Activated CD4-positive, CD25-positive, alpha-beta regulatory T cell (primary cell): ENCODE measurements around the gene FHAD1.
A peak's percentile ranks its signal among the peaks of the same experiment; 100 is the strongest.

Experiments used
- DNase-seq, 4 experiments: peaks; one replicate each; lab custom pipeline; 2025; lab: John Stamatoyannopoulos, UW

The FHAD1 gene

GRCh38 chr1:15218287-15219279 is 28.4 kb upstream of the FHAD1 start:
- DNase-seq = no peak

DNA sequence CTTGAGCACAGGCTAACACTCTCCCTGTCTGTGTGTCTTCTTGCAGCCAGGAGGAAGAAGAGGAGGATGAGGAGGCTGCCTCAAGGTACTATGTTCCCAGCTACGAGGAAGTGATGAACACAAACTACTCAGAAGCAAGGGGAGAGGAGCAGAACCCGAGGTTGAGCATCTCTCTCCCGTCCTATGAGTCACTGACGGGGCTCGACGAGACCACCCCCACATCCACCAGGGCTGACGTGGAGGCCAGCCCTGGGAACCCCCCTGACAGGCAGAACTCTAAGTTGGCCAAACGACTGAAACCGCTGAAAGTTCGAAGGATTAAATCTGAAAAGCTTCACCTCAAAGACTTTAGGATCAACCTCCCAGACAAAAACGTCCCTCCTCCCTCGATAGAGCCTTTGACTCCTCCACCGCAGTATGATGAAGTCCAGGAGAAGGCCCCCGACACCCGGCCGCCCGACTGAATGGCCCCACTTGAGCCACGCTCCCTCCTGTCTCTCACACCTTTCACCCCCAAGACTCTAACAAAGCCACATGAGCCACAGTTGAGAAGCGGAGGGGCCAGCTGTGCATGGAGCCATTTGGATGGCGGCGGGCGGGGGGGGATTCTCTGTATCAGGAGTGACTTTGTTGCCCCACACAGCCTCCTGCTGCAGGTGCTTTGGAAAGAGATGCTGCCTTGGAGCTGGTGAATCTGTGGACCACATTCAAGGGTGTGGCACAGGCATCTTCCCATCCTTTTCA is 27.6 kb upstream of the FHAD1 start:
- DNase-seq = no peak

DNA sequence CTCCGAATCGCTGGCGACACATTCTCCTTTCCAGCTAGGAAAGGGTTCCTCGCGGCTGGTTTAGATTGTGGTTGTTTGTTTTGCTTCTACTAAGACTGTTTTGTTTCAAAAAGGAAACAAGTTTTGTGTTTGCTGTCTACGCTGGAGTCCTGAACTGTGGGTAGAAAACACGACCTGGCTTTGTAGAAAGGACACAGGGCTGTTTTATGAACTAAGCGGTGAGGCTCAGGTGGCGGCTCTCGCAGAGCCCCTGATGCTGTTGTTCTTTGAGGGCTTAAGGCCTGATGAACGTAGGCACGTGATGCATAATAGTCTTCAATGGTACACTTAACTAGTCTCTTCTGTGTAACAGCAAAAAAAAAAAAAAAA is 27.0 kb upstream of the FHAD1 start:
- no peak for DNase-seq

DNA sequence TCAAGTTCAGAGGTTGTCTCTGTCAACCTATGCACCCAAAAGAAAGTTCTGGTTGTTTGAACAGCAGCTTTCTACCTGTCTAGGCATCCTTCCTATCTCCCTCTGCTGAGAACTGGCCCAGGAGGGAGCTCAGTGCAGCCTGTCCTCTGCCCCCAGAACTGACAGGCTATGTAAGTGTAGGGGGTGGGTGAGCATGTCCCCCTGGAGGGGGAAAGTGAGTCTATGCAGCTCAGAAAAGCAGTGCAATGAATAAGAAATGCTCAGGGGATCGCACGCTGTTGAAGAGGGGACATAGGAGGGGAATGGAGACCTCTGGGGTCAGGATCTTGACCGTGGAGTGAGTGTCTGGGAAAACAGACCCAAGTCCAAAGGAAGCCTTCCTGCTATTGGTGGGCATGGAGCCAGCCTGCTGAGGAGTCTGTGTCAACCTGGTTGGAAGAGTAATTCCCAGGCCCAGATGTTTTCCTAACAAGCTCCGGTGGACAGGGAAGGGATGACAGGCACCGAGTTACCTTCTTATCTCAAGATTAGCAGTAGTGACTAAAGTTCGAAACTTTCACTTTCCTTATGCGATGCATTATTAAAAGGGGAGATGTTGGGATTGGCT is 26.1 kb upstream of the FHAD1 start:
- DNase-seq = no peak

- DNase-seq = no peak
Observed at GRCh38 chr1:15222653-15223303, 24.2 kb upstream of the FHAD1 start.

GRCh38 chr1:15224259-15224869 is 22.7 kb upstream of the FHAD1 start:
- DNase-seq = no peak

GRCh38 chr1:15224974-15225373 is 22.0 kb upstream of the FHAD1 start:
- no peak for DNase-seq

- no peak for DNase-seq
Observed at GRCh38 chr1:15225461-15225860, 21.6 kb upstream of the FHAD1 start.

GRCh38 chr1:15226388-15227255 is 20.4 kb upstream of the FHAD1 start:
- DNase-seq = no peak

DNA sequence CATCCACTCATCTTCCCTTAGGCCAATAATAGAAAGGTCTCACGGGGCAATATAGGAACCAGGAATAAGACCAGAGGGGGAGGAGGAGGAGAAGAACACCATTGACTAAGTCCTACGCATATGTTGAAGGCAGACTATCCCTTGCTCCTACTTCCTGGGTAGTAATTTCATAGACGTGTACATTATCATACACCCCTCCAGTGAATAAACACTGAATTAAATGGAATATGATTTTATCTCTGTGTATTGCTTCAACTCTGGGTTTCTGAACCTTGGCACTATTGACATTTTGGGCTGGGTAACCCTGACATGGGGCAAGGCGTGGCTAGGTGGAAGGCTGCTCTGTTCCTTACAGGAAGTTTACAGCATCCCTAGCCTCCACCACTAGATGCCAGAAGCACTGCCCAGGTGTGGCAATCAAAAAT is 17.3 kb upstream of the FHAD1 start:
- no peak for DNase-seq

GRCh38 chr1:15231714-15232201 is 15.3 kb upstream of the FHAD1 start:
- DNase-seq = peak in 1 of 4 experiments; percentile 2

- no peak for DNase-seq
Observed at GRCh38 chr1:15233689-15234088, 13.3 kb upstream of the FHAD1 start.

- DNase-seq = no peak
Observed at GRCh38 chr1:15236321-15236721, 10.7 kb upstream of the FHAD1 start.

GRCh38 chr1:15236746-15237145 is 10.3 kb upstream of the FHAD1 start:
- DNase-seq = no peak

DNA sequence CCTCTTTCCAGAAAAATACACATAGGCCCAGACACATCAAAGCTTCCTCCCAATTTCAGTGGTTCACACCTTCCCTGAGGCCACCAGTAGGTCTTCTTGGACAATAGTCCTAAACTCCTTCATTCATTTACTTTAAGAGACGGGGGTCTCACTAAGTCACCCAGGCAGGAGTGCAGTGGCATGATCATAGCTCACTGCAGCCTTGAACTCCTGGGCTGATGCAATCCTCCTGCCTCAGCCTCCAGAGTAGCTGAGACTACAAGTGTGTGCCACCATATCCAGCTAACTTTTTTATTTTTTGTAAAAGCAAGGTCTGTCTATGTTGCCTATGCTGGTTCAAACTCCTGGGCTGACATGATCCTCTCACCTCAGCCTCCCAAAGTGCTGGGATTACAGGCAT is 8.2 kb upstream of the FHAD1 start:
- no peak for DNase-seq

DNA sequence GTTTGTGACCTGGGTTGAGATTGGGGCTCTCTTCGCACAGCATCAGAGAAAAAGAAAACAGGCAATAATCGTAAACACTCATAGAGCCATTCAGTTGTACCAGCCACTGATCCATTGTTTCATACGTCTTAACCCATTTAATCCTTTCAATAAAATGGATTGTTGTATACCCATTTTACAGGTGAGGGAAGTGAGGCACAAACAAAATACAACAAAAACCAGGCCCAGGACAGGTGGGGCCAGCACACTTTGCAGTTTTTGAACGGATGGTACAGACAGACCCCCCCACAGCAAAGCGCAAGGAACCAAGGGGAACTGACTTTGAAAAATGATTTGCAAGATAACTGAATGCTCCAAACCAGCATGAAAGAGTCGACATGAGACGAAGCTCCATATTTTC is 4.3 kb upstream of the FHAD1 start:
- DNase-seq = no peak

DNA sequence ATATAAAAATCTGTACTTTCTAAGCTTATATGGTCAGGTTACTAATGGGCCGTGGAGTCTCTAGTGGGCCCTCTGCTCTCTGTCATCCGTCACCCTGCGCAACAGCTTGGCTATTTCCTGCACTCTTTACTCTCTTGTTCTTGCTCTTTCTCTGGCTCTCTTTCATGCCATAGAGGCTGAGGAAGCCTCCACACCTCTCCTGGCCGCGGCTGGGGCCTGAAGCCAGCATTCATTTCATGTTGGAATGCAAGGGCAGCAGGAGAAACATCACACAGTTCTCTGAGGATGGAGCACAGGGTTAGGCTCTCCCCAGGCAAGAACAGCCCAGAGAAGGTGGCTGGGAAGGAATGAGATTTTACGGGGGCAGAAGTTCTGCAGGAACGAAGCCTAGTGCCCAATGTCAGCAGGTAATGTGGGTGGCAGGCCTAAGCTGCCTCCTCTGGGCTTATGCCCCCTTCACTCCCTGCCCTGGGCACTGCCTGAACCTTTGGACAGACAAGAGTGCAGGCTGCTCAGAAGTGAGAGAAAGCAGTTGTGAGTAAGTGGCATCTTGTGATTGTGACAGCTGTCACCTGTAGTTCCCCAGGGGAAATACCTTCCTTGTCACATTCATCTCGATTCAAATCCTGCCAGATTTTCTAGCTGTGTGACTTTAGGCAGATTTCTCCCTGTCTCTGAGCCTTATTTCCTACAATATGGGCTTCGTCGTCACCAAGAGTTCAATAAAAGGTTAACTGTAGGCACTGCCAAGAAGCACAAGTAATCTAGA is 3.6 kb upstream of the FHAD1 start:
- no peak for DNase-seq

- DNase-seq = no peak
Observed at GRCh38 chr1:15244813-15245212, 2.2 kb upstream of the FHAD1 start.

DNA sequence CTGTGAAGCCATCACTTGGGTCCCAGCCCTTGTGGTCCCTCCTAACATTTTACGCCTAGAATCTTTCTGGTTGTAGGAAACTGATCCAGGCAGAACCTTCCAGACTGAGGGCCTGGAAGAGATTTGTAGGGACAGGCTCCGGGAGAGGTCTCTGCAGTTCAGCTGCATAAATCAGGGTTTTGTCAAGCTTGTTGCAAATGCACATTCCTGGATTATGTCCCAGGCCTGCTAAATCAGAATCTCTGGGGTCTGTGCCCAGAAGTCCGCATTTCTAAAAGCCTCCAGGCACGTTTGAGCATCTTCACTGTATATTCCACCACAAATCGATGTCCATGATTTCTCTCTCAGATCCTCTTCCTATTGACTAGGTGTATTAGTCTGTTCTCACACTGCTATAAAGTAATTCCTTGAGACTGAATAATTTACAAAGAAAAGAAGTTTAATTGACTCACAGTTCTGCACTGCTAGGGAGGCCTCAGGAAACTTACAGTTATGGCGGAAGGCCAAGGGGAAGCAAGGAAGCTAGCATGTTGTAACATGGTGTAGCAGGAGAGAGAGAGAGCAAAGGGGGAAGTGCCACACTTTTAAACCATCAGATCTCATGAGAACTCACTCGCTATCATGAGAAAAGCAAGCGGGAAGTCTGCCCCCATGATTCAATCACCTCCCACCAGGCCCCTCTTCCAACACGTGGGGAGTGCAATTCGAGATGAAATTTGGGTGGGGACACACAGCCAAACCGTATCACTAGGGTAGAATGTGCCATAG is 1.2 kb upstream of the FHAD1 start:
- no peak for DNase-seq
